Keratinocyte (primary cell): ENCODE data around the gene OR52E8. TPM values are rescaled to one million over a fixed set of nuclear protein-coding genes. Genes with fewer than 3 reads are reported as not detected.

Experiments
- DNase-seq: peaks from one replicate; pipeline ENCODE4 v3.0.0-alpha.2; 2011; ENCODE audit warnings: low read depth, missing footprints, low spot score
- FAIRE-seq: peaks from 2 replicates; lab custom pipeline; 2011; peaks lifted over from hg19 to GRCh38; lab: Jason Lieb, UNC
- H2AFZ ChIP-seq: 2 replicates; pipeline ENCODE4 v1.6.0; 2012; ENCODE audit warnings: low read length, control low read depth, inconsistent platforms; ENCODE audit not compliant: control insufficient read depth
- H3K27ac ChIP-seq: 2 replicates; pipeline ENCODE4 v1.5.1; 2011; ENCODE audit warnings: low read length; ENCODE audit not compliant: control insufficient read depth, insufficient read depth
- H3K27me3 ChIP-seq: 3 replicates; pipeline ENCODE4 v1.6.0; 2011; ENCODE audit warnings: low read length; ENCODE audit not compliant: control insufficient read depth, insufficient read depth; ENCODE audit errors: extremely low read depth
- H3K36me3 ChIP-seq, 2 experiments: 2 replicates in 1 of 2; 3 replicates in 1 of 2; pipeline ENCODE4 v1.5.1; 2011; ENCODE audit warnings: low read length in 2 of 2, mild to moderate bottlenecking in 1 of 2; ENCODE audit not compliant: control insufficient read depth in 2 of 2, insufficient read depth in 2 of 2; ENCODE audit errors: extremely low read depth in 1 of 2
- H3K4me1 ChIP-seq: 3 replicates; pipeline ENCODE4 v1.5.1; 2011; ENCODE audit warnings: low read length; ENCODE audit not compliant: control insufficient read depth, insufficient read depth; ENCODE audit errors: extremely low read depth
- H3K4me2 ChIP-seq: 3 replicates; pipeline ENCODE4 v1.6.0; 2011; ENCODE audit warnings: low read depth, low read length; ENCODE audit not compliant: control insufficient read depth, insufficient read depth; ENCODE audit errors: extremely low read depth
- H3K4me3 ChIP-seq, 3 experiments: fragments of 200-600 bp in 1 of 3; sonication (generic) in 1 of 3; 2 replicates in 2 of 3; 3 replicates in 1 of 3; pipeline ENCODE4 v1.5.1; 2011 to 2016; ENCODE audit warnings: low read length in 3 of 3, mild to moderate bottlenecking in 3 of 3, control low read depth in 2 of 3, inconsistent platforms in 1 of 3, low read depth in 1 of 3, mixed read lengths in 1 of 3, mixed run types in 1 of 3, moderate library complexity in 1 of 3; ENCODE audit not compliant: control insufficient read depth in 2 of 3, insufficient read depth in 2 of 3; ENCODE audit errors: extremely low read depth in 1 of 3
- H3K79me2 ChIP-seq: 2 replicates; pipeline ENCODE4 v1.6.0; 2012; ENCODE audit warnings: low read length; ENCODE audit not compliant: control insufficient read depth, insufficient read depth
- H3K9ac ChIP-seq: 3 replicates; pipeline ENCODE4 v1.6.0; 2011; ENCODE audit warnings: low read length; ENCODE audit not compliant: control insufficient read depth, insufficient read depth; ENCODE audit errors: extremely low read depth
- H3K9me1 ChIP-seq: 3 replicates; pipeline ENCODE4 v1.6.0; 2011; ENCODE audit warnings: low read length; ENCODE audit not compliant: control insufficient read depth, insufficient read depth; ENCODE audit errors: extremely low read depth
- H3K9me3 ChIP-seq: 2 replicates; pipeline ENCODE4 v1.5.1; 2012; ENCODE audit warnings: low read depth, low read length; ENCODE audit not compliant: control insufficient read depth
- H4K20me1 ChIP-seq: 3 replicates; pipeline ENCODE4 v1.6.0; 2011; ENCODE audit warnings: low read length; ENCODE audit not compliant: control insufficient read depth, insufficient read depth; ENCODE audit errors: extremely low read depth
- EZH2 ChIP-seq: IDR thresholded peaks from one replicate; pipeline ENCODE4 v1.6.1; 2012; ENCODE audit warnings: inconsistent platforms, mild to moderate bottlenecking, low read length, moderate library complexity
- dilution Hi-C: fragments of 300-500 bp; cut with MboI; formaldehyde crosslinking; loops from one replicate; pipeline ENCODE4 v1.7.0; 2020; ENCODE audit warnings: low sequenced_read_pairs; ENCODE audit not compliant: extremely low pct_ligation_motif_present
- polyA plus RNA-seq, 5 experiments: library from polyadenylated mRNA; depleted of rRNA in 3 of 5; stranded (reverse) in 3 of 5; stranded (forward) in 1 of 5; unstranded in 1 of 5; fragments of >200 nt; gene quantifications; 1 replicate in 1 of 5; 2 replicates in 3 of 5; 3 replicates in 1 of 5; pipeline versions ENCODE4 v1.2.1 to v1.2.3, GENCODE V29; 2011 to 2012; ENCODE audit warnings: missing spikeins in 2 of 5, low read depth in 1 of 5, low replicate concordance in 1 of 5
- TF ChIP-seq, protein P1 (sequence below), 3 experiments: IDR thresholded peaks in 1 of 3; conservative IDR thresholded peaks in 1 of 3; optimal IDR thresholded peaks in 1 of 3; 2 replicates in 2 of 3; 3 replicates in 1 of 3; pipeline versions ENCODE3 to v1.5.1; 2011; ENCODE audit warnings: low read length in 3 of 3, mild to moderate bottlenecking in 3 of 3, moderate library complexity in 2 of 3, control low read depth in 1 of 3, inconsistent platforms in 1 of 3; ENCODE audit not compliant: insufficient read depth in 2 of 3; ENCODE audit errors: extremely low read depth in 1 of 3

OR52E8 gene
- polyA plus RNA-seq, 1 donor (not counting 4 experiments of a cell fraction or from before 2014, with no cell fraction given), result not detected

DNA sequence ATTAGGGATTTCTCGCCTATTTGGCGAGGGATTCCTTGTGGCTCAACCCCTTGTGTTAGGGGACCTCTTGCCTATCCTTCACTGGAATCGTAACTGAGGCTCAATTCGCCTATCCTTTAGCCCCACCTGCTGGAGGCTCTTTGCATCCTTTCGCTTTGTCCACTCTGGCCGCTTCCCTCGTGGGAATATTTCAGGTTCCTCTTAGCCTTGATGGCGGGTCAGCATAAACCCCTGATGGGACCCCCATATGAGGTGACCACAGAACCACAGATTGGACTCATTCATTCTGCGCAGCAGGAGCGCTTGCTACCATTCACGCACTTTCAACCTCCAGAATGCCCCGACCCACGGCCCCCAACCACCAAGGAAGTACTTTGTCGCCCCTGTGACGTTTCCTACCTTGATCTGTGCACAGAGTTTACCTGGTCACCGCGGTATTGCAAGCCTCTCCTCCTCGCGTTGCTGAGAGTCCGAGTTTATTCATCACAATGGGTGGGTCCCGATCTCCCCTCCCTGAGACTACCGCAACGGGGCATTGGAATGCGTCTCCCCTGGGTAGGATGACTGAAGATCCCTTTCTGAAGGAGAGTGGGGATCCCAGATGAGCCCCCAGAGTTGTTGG lies 48.9 kb downstream of the OR52E8 start, which contains the start of gene OR52N2:
OR52N2 (plus strand) TSS at position 425 of the 622 bp plus-strand sequence. CDS start 11,412 bp downstream, outside the sequence.
- H2AFZ ChIP-seq, result peak within 1 kb of the TSS; percentile 80
- no peaks in the 10 kb centered on the region for H3K79me2 ChIP-seq
- dilution Hi-C loops, result no loop called here
- peaks cover 5% of the 10 kb centered on the region for H3K27me3 ChIP-seq
- H3K27ac ChIP-seq, result no peak within 1 kb of the TSS
- FAIRE-seq (peak; percentile 83), DNase-seq (peak; percentile 13)
- no peaks in the 10 kb centered on the region for H4K20me1 ChIP-seq
- peaks cover 3% of the 10 kb centered on the region for H3K4me1 ChIP-seq
- TF ChIP-seq, protein P1, sequence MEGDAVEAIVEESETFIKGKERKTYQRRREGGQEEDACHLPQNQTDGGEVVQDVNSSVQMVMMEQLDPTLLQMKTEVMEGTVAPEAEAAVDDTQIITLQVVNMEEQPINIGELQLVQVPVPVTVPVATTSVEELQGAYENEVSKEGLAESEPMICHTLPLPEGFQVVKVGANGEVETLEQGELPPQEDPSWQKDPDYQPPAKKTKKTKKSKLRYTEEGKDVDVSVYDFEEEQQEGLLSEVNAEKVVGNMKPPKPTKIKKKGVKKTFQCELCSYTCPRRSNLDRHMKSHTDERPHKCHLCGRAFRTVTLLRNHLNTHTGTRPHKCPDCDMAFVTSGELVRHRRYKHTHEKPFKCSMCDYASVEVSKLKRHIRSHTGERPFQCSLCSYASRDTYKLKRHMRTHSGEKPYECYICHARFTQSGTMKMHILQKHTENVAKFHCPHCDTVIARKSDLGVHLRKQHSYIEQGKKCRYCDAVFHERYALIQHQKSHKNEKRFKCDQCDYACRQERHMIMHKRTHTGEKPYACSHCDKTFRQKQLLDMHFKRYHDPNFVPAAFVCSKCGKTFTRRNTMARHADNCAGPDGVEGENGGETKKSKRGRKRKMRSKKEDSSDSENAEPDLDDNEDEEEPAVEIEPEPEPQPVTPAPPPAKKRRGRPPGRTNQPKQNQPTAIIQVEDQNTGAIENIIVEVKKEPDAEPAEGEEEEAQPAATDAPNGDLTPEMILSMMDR (optimal IDR thresholded peaks at IDR 0.05 in 1 of 3, IDR thresholded peaks at IDR 0.05 in 1 of 3, conservative IDR thresholded peaks at IDR 0.05 in 1 of 3; ENCODE audit: extremely low read depth in 1 of 3, insufficient read depth in 2 of 3, low read length in 3 of 3), result peak; percentile 77 to 87 (median 77)
- TF ChIP-seq EZH2, result no peak
- no peaks in the 10 kb centered on the region for H3K9me3 ChIP-seq
- H3K36me3 ChIP-seq, result no peaks in the 10 kb centered on the region
- no peaks in the 10 kb centered on the region for H3K9me1 ChIP-seq
- H3K9ac ChIP-seq, result peak within 1 kb of the TSS; percentile 2
- peak within 1 kb of the TSS; percentile 79 for H3K4me2 ChIP-seq
- peak within 1 kb of the TSS; percentile 13 to 68 (median 37) for H3K4me3 ChIP-seq

- no peaks in the 10 kb centered on the region for H3K9me3 ChIP-seq
- H3K9ac ChIP-seq, result no peak overlapping the region
- H2AFZ ChIP-seq, result no peak overlapping the region
- H3K4me3 ChIP-seq, result no peak overlapping the region
- no peak overlapping the region for H3K4me2 ChIP-seq
- FAIRE-seq (no peak), DNase-seq (no peak)
- H3K79me2 ChIP-seq, result no peaks in the 10 kb centered on the region
- H3K36me3 ChIP-seq, result no peaks in the 10 kb centered on the region
- no peaks in the 10 kb centered on the region for H4K20me1 ChIP-seq
- H3K27ac ChIP-seq, result no peak overlapping the region
- H3K9me1 ChIP-seq, result no peaks in the 10 kb centered on the region
- no peak for TF ChIP-seq EZH2
- TF ChIP-seq, protein P1 (optimal IDR thresholded peaks at IDR 0.05 in 1 of 3, IDR thresholded peaks at IDR 0.05 in 1 of 3, conservative IDR thresholded peaks at IDR 0.05 in 1 of 3; ENCODE audit: extremely low read depth in 1 of 3, insufficient read depth in 2 of 3, low read length in 3 of 3), result peak in 1 of 3 experiments; percentile 20
- H3K27me3 ChIP-seq, result peaks cover 5% of the 10 kb centered on the region
- H3K4me1 ChIP-seq, result peaks cover 3% of the 10 kb centered on the region
- dilution Hi-C loops, result no loop called here
These were observed 49.9 kb downstream of the OR52E8 start for GRCh38 chr11:5807580-5807979.

Other genes with a start within 250 kb of the OR52E8 start
- gene TRIM34, start 232.7 kb downstream of the OR52E8 start, polyA plus RNA-seq, result 13.7 to 20.5 TPM (median 15.8 TPM) in 3 replicates
- 23.2 to 34.6 TPM (median 26.3 TPM) in 3 replicates for gene TRIM5, start 172.6 kb downstream of the OR52E8 start, polyA plus RNA-seq
- 86.0 to 119 TPM (median 117 TPM) in 3 replicates for gene TRIM22, start 167.9 kb downstream of the OR52E8 start, polyA plus RNA-seq
- 0.04 TPM in 1 of 3 replicates, not detected in the others for gene OR56B1, start 121.2 kb downstream of the OR52E8 start, polyA plus RNA-seq
- gene OR52N4, start 103.4 kb downstream of the OR52E8 start, polyA plus RNA-seq, result 0.23 TPM in 1 of 3 replicates, not detected in the others
- not detected in 3 replicates for gene OR52N5, start 74.3 kb downstream of the OR52E8 start, polyA plus RNA-seq
- gene OR52N1, start 66.4 kb downstream of the OR52E8 start, polyA plus RNA-seq, result not detected in 3 replicates
- gene OR52N2, start 48.8 kb downstream of the OR52E8 start, polyA plus RNA-seq, result not detected in 3 replicates
- gene OR52E6, start 15.8 kb downstream of the OR52E8 start, polyA plus RNA-seq, result not detected in 3 replicates
- gene OR52E4, start 22.9 kb upstream of the OR52E8 start, polyA plus RNA-seq, result not detected in 3 replicates
- not detected in 3 replicates for gene OR52E5, start 35.5 kb upstream of the OR52E8 start, polyA plus RNA-seq
- gene OR56A3, start 84.6 kb upstream of the OR52E8 start, polyA plus RNA-seq, result not detected in 3 replicates
- not detected in 3 replicates for gene OR56A5, start 110.8 kb upstream of the OR52E8 start, polyA plus RNA-seq
- not detected in 3 replicates for gene OR52L1, start 129.3 kb upstream of the OR52E8 start, polyA plus RNA-seq
- gene OR56A4, start 149.3 kb upstream of the OR52E8 start, polyA plus RNA-seq, result not detected in 3 replicates
- gene OR56A1, start 173.1 kb upstream of the OR52E8 start, polyA plus RNA-seq, result not detected in 3 replicates
- not detected in 3 replicates for gene OR56B4, start 250.0 kb upstream of the OR52E8 start, polyA plus RNA-seq